Esophagus squamous epithelium (tissue), 5 donors: ENCODE results near the gene PRPSAP1. TPM values are rescaled to one million over a fixed set of nuclear protein-coding genes. Genes with fewer than 3 reads are reported as not detected.
A peak's percentile ranks its signal among the peaks of the same experiment; 100 is the strongest.

Experiments
- DNase-seq: peaks from one replicate; lab custom pipeline; 2025; lab: John Stamatoyannopoulos, UW
- H3K27ac ChIP-seq, 4 donors: fragments of 200-600 bp; sonication (generic); one replicate each; pipeline ENCODE4 v1.5.1; 2016 to 2019; ENCODE audit warnings: mild to moderate bottlenecking in 1 of 4
- H3K27me3 ChIP-seq, 4 donors: fragments of 200-600 bp; sonication (generic); 1 replicate in 3 of 4; 2 replicates in 1 of 4; pipeline versions ENCODE4 v1.5.1 to v1.6.0; 2017 to 2021; ENCODE audit warnings: antibody characterized with exemption in 1 of 4
- H3K36me3 ChIP-seq, 3 donors: fragments of 200-600 bp; sonication (generic); one replicate each; pipeline ENCODE4 v1.5.1; 2016 to 2019
- H3K4me1 ChIP-seq, 3 donors: fragments of 200-600 bp; sonication (generic); one replicate each; pipeline ENCODE4 v1.5.1; 2017 to 2019
- H3K4me3 ChIP-seq, 4 donors: fragments of 200-600 bp; sonication (generic); 1 replicate in 3 of 4; 2 replicates in 1 of 4; pipeline ENCODE4 v1.5.1; 2016 to 2019; ENCODE audit warnings: mild to moderate bottlenecking in 2 of 4, moderate library complexity in 1 of 4
- H3K9me3 ChIP-seq, 3 donors: fragments of 200-600 bp; sonication (generic); one replicate each; pipeline ENCODE4 v1.5.1; 2016 to 2019
- CTCF ChIP-seq, 6 experiments: fragments of 450-650 bp in 4 of 6; fragments of 200-600 bp in 2 of 6; sonication (generic) in 2 of 6; IDR thresholded peaks; one replicate each; pipeline ENCODE4 v1.5.1; 2016 to 2019; ENCODE audit warnings: antibody characterized with exemption in 6 of 6, mild to moderate bottlenecking in 4 of 6, moderate library complexity in 4 of 6
- POLR2A ChIP-seq, 4 donors: fragments of 450-650 bp; IDR thresholded peaks; one replicate each; pipeline ENCODE4 v1.6.1; 2017; ENCODE audit warnings: antibody characterized with exemption in 4 of 4, mild to moderate bottlenecking in 4 of 4, moderate library complexity in 3 of 4
- WGBS, 2 donors: methylation state at CpG; one replicate each; pipeline ENCODE4 v1.1.5; 2018; 5-methylcytosine and 5-hydroxymethylcytosine counted together
- intact Hi-C: fragments of 100-400 bp; cut with DNase I; formaldehyde crosslinking; loops from one replicate; pipeline ENCODE4 v1.15.0; 2022
- total RNA-seq, 4 donors: library from RNA; depleted of rRNA; stranded (reverse); fragments of >200 nt; gene quantifications; one replicate each; pipeline ENCODE4 v1.1.0, GENCODE V29; 2016
- donor health status: DM: yes; HTN: yes; CAD: no.

Gene PRPSAP1
- total RNA-seq, 4 donors from 2014 or later = 36.0 to 68.6 (median 49.5) TPM

DNA sequence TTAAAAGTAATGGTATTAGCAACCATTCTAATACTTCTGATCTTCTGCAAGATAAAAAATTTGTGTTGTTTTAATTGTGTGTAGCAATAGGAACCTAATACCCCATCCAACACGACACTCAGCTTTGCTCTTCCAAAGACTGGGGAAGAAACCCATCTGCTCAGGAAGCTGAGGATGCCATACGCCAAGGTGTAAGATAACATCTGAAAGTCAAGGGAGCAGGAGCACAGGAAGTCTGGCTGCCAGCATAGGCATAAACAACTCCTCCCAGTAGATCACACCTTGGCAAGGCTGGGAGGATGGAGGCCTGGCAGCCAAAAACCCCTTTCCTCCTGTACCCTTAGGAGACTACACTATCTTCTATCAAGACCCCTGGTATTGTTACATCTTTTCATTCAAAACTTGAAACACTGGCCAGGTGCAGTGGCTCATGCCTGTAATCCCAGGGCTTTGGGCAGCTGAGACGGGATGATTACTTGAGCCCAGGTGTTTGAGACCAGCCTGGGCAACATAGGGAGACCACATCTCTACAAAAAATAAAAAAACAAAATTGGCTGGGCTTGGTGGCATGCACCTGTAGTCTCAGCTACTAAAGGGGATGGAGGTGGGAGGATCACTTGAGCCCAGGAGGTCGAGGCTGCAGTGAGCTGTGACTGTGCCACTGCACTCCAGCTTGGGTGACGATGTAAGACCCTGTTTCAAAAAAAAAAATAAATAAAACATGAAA lies 25.0 kb upstream of the PRPSAP1 start:
- Histone ChIP-seq H3K9me3 (no peaks in the 10 kb centered on the region), H3K27me3 (peaks cover 0 to 9% (median 0%) of the 10 kb centered on the region in 4 donors), H3K36me3 (no peaks in the 10 kb centered on the region), H3K4me1 (peaks cover 13 to 42% (median 15%) of the 10 kb centered on the region in 3 donors), H3K27ac (no peak overlapping the region), H3K4me3 (no peak overlapping the region)
- no peak for TF ChIP-seq CTCF (IDR thresholded peaks at IDR 0.05)
- TF ChIP-seq POLR2A (IDR thresholded peaks at IDR 0.05) = no peak
- 73% methylated on average over 5 of the region's 5 CpGs for WGBS, 2 donors
- DNase-seq = no peak
- intact Hi-C loops = no loop called here

GRCh38 chr17:76376318-76377133 lies 22.8 kb upstream of the PRPSAP1 start:
- 56 to 68% methylated on average over 5 to 8 of the region's 8 CpGs for WGBS, 2 donors
- Histone ChIP-seq H3K27me3 (no peaks in the 10 kb centered on the region), H3K4me1 (peaks cover 3 to 20% (median 6%) of the 10 kb centered on the region in 3 donors), H3K27ac (peak overlapping the region in 2 of 4 donors; percentile 55 to 64), H3K36me3 (no peaks in the 10 kb centered on the region), H3K9me3 (no peaks in the 10 kb centered on the region), H3K4me3 (no peak overlapping the region)
- no peak for TF ChIP-seq POLR2A (IDR thresholded peaks at IDR 0.05)
- no peak for TF ChIP-seq CTCF (IDR thresholded peaks at IDR 0.05)
- intact Hi-C loops = no loop called here
- DNase-seq = no peak

DNA sequence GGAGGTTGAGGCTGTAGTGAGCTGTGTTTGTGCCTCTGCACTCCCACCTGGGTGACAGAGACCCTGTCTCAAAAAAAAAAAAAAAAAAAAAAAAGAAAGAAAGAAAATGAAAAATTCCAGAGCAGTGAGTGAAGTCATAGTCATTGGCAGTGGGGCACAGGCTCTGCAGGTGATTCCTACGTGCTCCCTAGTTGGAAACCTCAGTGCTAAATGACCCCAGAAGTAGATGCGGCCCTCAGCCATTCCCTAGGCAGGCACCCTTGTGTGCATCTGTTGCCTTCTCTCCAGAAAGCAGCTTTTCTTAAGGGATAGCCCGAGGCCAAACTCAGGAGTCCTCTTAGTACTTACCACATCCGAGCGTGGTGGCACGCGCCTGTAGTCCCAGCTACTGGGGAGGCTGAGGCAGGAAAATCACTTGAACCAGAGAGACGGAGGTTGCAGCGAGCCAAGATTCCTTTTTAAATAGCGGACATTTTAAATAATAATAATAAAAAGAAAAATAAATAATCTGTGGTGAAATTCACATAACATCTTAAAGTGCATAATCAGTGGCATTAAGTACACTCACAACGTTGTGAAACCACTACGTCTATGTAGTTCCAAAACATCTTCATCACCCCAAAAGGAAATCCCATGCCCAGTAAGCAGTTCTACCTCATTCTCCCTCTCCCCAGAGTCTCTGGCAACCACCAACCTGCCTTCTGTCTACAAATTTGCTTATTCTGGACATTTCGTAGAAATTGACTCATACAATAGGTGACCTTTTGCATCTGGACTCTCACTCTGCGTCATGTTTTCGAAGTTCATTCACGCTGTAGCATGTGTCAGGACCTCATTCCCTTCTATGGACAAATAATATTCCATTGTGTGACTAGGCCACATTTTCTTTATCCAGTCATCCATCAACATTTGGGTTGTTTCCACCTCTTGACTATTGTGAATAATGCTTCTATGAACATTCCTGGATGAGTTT lies 18.2 kb upstream of the PRPSAP1 start:
- Histone ChIP-seq H3K4me3 (no peak overlapping the region), H3K4me1 (peaks cover 3 to 33% (median 22%) of the 10 kb centered on the region in 3 donors), H3K27me3 (no peaks in the 10 kb centered on the region), H3K27ac (peak overlapping the region in 1 of 4 donors; percentile 26), H3K36me3 (no peaks in the 10 kb centered on the region), H3K9me3 (no peaks in the 10 kb centered on the region)
- 68 to 82% methylated on average over 15 of the region's 16 CpGs for WGBS, 2 donors
- no peak for DNase-seq
- no peak for TF ChIP-seq POLR2A (IDR thresholded peaks at IDR 0.05)
- TF ChIP-seq CTCF (IDR thresholded peaks at IDR 0.05) = no peak
- intact Hi-C loops = no loop called here

GRCh38 chr17:76370261-76370993 lies 16.7 kb upstream of the PRPSAP1 start:
- peak overlapping the region; percentile 26 to 70 (median 40) for H3K27ac ChIP-seq
- no peak for DNase-seq
- TF ChIP-seq POLR2A (IDR thresholded peaks at IDR 0.05) = no peak
- peak in 5 of 6 experiments; percentile 5 to 48 (median 38) for TF ChIP-seq CTCF (IDR thresholded peaks at IDR 0.05)
- intact Hi-C loops = no loop called here
- no peak overlapping the region for H3K4me3 ChIP-seq
- WGBS, 2 donors = 28 to 29% methylated on average over 11 of the region's 11 CpGs
- H3K36me3 ChIP-seq = no peaks in the 10 kb centered on the region
- peaks cover 0 to 23% (median 19%) of the 10 kb centered on the region in 3 donors for H3K4me1 ChIP-seq
- no peaks in the 10 kb centered on the region for H3K9me3 ChIP-seq
- no peaks in the 10 kb centered on the region for H3K27me3 ChIP-seq
